GM21381 (cell line): ENCODE measurements around the gene LITAF.
"Not testable (repeated sequence)": the region's sequence is repeated elsewhere in the genome, so short reads cannot be mapped to it uniquely, and the experiment has no call there.

Source experiments
- ATAC-seq: cut with Tn5 transposase; IDR thresholded peaks from one replicate; pipeline ENCODE4 v1.9.1; 2021; ENCODE audit warnings: mild to moderate bottlenecking, moderate library complexity; ENCODE audit not compliant: unreplicated experiment

The LITAF gene

DNA sequence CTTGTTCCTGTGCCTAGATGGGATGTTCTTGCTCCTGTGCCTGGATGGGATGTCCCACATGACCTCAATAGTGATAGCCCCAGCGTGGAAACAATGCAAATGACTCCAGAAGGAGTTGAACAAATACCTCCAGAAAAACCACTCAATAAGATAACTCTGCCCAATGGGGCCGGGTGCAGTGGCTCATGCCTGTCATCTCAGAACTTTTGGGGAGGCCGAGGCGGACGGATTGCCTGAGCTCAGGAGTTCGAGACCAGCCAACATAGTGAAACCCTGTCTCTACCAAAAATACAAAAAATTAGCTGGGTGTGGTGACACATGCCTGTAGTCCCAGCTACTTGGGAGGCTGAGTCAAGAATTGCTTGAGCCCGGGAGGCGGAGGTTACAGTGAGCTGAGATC lies 15.2 kb upstream of the LITAF start:
- ATAC-seq: no peak

DNA sequence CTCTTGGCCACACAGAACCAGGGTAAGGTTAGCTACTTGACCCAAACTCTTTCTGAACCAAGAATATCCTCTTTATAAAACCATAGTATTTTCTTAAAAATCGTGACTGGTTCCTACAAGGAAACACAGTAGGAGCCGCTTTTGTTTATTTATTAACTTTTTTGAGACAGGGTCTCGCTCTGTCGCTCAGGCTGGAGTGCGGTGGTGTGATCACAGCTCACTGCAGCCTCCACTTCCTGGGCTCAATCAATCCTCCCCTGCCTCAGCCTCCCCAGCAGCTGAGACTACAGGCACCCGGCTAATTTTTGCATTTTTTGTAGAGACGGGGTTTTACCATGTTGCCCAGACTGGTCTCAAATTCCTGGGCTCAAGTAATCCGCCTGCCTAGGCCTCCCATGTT lies 14.7 kb upstream of the LITAF start:
- no peak for ATAC-seq

DNA sequence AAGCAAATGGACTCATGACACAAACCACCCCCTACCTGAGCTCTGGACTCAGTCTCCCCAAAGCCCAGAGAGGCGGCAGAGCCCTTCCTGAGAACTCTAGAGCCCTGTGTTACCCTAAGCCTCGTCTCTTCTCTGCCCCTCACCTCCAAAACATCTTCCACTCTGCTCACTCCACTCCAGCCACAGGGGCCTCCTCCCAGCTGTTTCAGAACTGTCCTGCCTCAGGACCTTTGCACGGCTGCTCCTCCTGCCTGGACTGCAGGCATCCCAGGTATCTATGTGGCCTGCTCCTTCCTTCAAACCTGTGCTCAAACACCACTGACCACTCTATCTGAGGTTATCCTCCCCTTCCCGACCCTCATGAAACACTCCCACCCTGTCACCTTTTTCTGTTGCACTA lies 12.9 kb upstream of the LITAF start:
- no peak for ATAC-seq

DNA sequence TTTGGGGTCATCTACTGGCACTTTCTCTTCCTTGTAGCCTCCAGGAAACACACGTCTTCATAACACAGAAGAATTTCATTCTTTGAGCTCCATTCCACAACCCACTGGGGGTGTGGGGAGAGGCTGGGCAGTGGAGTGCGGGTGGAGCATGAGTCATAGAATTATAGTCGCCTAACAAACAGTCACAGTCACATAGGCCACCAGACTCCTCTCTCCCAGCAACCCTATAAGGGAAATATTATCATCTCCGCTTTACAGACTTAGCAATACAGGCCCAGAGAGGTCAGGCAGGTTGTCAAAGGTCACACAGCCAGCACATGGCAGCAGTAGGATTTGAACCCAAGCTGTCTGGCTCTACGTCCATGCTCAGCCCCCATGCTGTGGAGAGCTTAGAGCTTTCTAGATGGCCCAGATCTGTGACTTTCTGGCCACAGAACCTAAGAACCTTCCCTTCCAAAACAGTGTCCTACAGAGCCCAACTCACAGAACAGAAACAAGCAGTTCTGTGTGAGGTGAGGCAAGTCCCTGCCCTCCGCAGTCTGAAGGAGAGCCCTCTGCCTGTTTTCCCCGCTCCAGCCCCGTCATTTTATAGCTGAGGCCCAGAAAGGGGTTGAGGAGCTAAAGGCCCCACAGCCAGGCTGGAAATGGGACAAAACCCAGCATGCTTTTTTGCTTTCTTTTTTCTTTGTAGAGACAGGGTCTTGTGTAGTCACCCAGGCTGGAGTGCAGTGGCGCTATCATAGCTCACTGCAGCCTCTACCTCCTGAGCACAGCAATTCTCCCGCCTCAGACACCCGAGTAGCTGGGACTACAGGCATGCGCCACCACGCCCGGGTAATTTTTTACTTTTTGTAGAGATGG lies 10.7 kb upstream of the LITAF start:
- ATAC-seq: no peak

DNA sequence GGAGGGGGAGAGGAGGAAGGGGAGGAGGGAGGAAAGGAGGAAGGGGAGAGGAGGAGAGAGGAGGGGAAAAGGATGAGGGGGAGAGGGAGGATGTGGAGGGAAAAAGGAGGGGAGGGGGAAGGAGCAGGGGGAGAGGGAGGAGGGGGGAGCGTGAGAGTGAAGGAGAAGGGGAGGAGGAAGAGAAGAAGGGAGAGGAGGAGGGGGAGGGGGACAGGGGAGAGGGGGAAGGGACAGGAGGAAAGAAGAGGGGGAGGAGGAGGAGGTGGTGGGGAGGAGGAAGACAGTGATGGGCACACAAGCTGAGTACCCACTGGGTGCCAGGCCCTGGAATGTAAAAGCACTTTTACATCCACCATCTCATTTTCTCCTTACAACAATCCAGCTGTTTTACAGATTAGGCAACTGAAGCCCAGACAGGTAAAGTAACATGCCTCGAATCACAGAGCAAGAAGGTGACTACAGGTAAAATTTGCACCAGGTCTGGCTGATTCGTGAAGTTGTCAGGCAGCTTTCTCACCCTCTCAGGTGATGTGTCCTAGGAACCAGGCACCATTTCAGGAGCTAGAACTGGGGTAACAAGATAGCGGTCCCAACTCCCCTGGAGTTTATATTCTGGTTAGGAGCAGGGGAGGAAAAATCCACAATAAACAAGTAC lies 10.0 kb upstream of the LITAF start:
- ATAC-seq: no peak

- no peak for ATAC-seq
These were observed 6.9 kb upstream of the LITAF start for GRCh38 chr16:11593581-11593980.

- ATAC-seq: not testable (repeated sequence)
These were observed 6.4 kb upstream of the LITAF start for GRCh38 chr16:11593076-11593475.

DNA sequence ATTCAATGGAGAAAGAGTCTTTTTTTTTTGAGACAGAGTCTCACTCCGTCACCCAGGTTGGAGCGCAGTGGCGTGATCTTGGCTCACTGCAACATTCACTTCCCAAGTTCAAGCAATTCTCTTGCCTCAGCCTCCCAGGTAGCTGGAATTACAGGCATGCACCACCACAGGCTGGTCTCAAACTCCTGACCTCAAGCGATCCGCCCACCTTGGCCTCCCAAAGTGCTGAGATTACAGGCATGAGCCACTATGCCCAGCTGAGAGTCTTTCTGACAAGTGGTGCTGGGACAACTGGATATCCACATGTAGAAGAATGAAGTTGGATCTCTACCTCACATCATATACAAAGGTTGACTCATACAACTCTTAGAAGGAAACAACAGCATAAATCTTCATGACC lies 4.9 kb upstream of the LITAF start:
- ATAC-seq: not testable (repeated sequence)

- no peak for ATAC-seq
These were observed 2.5 kb upstream of the LITAF start for GRCh38 chr16:11589198-11589550.

GRCh38 chr16:11588321-11589197 lies 1.8 kb upstream of the LITAF start:
- ATAC-seq: no peak

- no peak for ATAC-seq
These were observed 1.0 kb upstream of the LITAF start for GRCh38 chr16:11587643-11588247.

DNA sequence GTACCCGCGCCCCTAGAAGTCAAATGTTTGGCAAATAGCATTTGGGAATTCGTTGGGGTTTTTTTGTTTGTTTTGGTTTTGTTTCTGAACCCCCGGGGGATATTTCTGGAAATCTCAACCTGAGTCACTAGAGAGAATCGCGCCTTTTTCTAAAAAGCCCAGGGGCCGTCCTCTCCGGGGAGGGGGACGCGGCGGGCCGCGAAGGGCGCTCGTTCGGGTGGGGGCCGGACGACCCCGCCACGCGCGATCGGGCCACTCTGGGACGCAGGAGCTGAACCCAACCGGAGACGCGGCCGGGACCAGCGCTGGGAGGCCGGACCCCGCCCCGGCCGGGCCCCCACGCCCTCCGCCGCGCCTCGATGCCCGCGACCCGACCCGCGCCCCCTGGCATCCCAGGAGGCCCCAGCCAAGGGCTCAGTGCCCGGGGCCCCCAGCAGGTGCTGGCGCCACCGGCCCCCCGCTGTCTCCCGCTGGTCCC lies 302 bp downstream of the LITAF start:
- ATAC-seq: peak; percentile 20

GRCh38 chr16:11585460-11586377 lies 1.0 kb downstream of the LITAF start:
- ATAC-seq: peak; percentile 1

- ATAC-seq: no peak
These were observed 2.7 kb downstream of the LITAF start for GRCh38 chr16:11583889-11584565.

GRCh38 chr16:11583166-11583565 lies 3.6 kb downstream of the LITAF start:
- ATAC-seq: no peak

DNA sequence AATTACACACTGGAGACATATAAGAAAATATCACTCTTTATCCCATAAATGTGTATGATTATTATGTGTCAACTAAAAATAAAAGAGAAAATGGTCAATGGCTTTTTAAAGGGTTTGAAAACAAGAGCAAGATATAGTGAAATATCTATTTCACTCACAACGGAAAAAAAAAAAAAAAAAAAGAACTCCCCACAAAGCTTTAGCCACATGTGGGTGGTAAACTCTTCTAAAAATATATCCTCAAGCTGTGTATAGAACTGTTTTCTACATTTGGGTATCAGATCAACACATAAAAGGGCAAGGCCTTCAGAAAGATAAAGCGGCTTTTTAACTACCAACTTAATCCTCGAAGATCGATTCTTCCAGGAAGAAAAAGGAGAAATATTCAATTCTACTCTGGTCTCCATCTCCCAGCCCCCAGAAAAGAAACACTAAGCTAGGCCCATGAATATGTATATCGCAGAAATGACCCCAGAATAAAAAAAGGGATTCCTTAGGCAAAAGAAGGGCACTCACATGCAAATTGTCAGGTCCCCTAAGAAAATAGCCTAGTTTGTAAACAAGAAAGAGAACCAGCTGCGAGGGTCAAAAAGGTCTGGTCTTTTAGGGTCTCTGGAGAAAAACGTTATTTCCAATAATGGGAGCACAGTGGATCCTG lies 4.4 kb downstream of the LITAF start:
- ATAC-seq: no peak

- ATAC-seq: no peak
These were observed 5.0 kb downstream of the LITAF start for GRCh38 chr16:11581678-11582077.

DNA sequence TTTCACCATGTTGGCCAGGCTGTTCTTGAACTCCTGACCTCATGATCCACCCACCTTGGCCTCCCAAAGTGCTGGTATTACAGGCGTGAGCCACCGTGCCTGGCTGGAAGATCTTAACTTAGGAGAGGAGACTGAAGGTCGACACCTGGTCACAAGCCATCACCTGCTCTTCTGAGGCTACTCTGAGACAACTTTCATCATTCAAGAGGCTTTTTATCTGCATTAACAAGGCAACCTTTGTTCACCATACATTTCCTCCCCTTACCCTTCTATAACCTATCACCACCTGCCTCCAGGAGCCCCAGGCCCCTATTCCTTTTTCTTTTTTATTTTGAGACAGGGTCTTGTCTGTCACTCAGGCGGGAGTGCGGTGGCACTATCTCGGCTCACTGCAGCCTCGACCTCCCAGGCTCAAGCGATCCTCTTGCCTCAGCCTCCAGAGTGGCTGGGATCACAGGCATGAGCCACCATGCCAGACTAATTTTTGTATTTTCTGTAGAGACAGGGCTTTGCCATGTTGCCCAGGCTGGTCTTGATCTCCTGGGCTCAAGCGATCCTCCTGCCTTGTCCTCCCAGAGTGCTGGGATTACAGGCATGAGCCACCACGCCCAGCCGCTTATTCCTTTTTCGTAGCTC lies 6.2 kb downstream of the LITAF start:
- no peak for ATAC-seq
